NCI-H2081 treated with DMSO at 0.1 percent for 48 hours (cell line): Measurements from ENCODE around the gene IQCH.
"Not testable (repeated sequence)": the region's sequence is repeated elsewhere in the genome, so short reads cannot be mapped to it uniquely, and the experiment has no call there.

Source experiments
- DNase-seq: peaks from one replicate; lab custom pipeline; 2025; lab: John Stamatoyannopoulos, UW

Gene IQCH

GRCh38 chr15:67246606-67247005, 8.0 kb upstream of the IQCH start:
- DNase-seq, result not testable (repeated sequence)

GRCh38 chr15:67248011-67248505, 6.5 kb upstream of the IQCH start:
- DNase-seq, result no peak

- DNase-seq, result no peak
Observed at GRCh38 chr15:67249830-67250229, 4.8 kb upstream of the IQCH start.

DNA sequence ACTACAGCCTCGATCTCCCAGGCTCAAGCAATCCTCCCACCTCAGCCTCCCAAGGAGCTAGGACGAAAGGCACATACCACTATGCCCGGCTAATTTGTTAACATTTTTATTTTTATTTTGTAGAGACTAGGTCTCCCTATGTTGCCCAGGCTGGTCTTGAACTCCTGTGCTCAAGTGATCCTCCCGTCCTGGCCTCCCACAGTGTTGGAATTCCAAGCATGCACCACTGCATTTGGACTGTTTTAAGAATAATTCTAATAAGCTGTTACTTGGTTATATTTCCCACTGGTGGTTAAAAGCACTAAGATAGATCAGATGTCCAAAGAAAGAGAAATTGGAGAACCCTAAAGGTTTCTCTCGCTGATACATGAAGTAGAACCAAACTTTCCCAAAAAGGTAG, 3.3 kb upstream of the IQCH start:
- DNase-seq, result no peak

DNA sequence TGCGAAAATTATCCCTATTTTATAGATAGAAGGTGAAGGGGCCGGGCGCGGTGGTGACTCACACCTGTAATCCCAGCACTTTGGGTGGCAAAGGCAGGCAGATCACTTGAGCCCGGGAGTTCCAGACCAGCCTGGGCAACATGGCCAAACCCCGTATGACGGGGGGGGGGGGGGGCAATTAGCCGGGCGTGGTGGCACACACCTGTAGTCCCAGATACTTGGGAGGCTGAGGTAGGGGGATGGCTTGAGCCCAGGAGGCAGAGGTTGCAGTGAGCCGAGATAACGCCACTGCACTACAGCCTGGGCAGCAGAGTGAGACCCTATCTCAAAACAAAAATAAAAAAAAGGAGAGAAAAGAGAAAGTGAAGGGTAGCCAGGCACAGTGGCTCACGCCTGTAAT, 1.5 kb upstream of the IQCH start:
- DNase-seq, result no peak

DNA sequence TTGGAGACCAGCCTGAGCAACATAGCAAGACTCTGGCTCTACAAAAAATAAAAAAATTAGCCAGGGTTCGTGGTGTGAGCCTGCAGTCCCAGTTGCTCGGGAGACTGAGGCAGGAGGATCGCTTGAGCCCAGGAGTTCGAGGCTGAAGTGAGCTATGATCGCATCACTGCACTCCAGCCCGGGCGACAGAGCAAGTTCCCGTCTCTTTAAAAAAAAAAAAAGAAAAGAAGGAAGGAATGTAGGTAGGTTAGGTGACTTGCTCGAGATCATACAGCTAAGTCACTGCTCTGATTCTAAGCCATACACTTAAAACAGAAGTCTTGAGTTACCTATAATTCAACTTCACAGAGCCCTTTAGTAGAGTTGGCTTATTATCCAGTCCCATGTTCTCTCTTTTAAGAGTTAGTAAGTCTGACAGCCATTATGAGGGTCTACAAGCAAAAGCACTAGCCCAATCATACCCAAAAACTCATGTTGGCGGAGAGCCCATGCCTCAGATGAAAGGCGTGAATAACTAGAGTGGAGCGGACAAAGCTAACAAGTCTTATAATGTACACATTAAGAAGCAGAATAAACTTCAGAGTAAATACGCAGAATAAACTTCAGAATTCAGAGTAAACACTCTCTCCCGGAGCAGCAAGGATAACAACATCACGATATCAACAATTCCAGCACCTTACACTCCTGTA, 893 bp upstream of the IQCH start:
- DNase-seq, result no peak

- no peak for DNase-seq
Observed at GRCh38 chr15:67256051-67256450, 1.5 kb downstream of the IQCH start.

DNA sequence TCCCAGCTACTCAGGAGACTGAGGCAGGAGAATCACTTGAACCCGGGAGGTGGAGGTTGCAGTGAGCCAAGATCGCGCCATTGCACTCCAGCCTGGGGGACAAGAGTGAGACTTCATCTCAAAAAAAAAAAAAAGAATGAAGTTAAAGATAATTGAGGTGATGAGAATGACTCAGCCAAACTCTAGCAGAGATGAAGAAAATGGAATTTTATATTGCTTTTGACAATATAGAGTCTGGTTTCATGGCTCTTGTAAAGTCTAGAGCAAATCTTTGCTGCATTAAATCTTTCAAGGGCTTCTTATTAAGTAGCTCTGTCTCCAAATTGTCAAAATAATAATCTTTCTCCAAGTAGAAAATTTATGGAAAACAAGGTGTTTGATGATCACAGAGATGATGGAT, 3.8 kb downstream of the IQCH start:
- not testable (repeated sequence) for DNase-seq

GRCh38 chr15:67259379-67259778, 4.8 kb downstream of the IQCH start:
- no peak for DNase-seq

- no peak for DNase-seq
Observed at GRCh38 chr15:67259806-67260205, 5.2 kb downstream of the IQCH start.

DNA sequence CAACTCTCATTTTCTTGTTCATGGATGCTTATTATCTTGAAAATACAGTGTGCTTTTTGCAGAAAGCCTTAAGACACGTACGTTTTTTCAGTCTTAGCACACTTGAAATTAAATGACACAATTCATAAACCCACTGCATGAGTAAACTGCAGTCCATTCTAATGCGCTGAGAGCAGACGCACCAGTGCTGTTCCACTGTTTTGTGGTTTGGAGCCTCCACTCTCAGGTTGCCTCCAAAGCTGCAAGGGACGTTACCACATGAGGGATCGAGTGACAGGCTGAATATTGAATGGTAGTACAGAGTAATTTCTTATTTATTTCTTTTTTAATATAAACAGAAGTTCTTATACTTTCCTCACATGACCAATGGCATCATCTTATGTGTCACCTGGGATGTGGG, 12.3 kb downstream of the IQCH start:
- DNase-seq, result no peak

GRCh38 chr15:67267440-67267839, 12.9 kb downstream of the IQCH start:
- DNase-seq, result no peak

DNA sequence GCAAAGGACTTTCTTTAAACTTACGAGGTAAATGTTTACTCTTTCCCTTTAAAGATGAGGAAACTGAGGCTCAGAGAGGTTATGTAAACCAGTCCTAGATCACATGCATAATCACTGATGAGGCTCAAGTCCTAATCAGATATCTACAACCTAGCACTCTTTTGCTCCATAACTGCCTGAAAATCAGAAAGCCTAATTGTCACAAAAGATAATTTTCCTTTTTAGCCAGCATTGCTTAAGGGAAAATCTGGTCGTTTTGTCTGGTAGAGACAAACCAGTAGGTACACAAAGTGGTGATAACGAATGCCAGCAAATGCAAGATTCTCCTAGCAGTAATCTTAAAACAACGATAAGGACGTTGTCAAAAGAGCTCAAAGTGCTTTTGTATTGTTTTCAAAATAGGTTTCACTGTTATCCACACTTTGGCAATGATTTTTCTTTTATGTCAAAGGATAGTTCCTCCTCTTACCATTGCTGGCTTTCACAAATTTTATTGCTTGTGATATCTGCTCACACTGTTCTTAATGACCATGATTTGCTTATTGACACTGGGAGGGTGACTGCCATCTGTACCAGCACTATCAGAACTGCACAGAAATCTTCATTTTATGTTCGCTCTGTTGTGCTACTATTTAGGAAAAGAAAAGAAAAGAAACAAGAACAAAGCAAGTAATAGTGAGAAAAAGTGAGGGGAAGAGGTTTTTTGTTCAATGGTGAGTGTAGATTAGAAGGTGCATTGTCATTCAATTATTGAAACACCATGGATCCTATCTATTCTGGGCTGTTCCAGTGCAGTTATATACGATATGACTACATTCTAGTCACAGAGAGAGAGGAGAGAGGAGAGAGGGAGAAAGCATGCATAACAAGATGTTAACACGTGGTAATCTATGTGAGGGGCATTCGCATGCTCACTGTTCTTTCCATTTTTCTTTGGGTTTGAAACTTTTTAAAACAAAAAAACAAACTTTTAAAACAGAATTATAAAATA, 13.7 kb downstream of the IQCH start:
- DNase-seq, result no peak

- no peak for DNase-seq
Observed at GRCh38 chr15:67274236-67274635, 19.6 kb downstream of the IQCH start.

DNA sequence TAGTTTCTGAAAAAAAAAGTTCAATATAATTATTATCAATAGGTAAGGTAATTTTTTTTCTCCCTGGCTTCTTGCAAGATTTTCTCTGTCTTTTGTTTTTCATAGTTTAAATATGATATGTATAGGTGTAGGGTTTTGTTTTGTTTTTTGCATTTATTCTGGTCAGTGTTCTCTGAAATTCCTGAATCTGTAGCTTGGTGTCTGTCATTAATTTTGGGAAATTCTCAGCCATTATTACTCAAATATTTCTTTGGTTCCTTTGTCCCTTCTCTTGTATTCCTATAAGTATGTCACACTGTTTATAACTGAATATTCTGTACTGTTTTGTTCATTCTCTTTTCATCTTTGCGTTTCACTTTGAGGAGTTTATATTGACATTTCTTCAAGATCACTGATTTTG, 22.1 kb downstream of the IQCH start:
- DNase-seq, result no peak

GRCh38 chr15:67280217-67280616, 25.6 kb downstream of the IQCH start:
- no peak for DNase-seq

- DNase-seq, result no peak
Observed at GRCh38 chr15:67281714-67282113, 27.1 kb downstream of the IQCH start.

GRCh38 chr15:67285625-67286024, 31.0 kb downstream of the IQCH start:
- not testable (repeated sequence) for DNase-seq

DNA sequence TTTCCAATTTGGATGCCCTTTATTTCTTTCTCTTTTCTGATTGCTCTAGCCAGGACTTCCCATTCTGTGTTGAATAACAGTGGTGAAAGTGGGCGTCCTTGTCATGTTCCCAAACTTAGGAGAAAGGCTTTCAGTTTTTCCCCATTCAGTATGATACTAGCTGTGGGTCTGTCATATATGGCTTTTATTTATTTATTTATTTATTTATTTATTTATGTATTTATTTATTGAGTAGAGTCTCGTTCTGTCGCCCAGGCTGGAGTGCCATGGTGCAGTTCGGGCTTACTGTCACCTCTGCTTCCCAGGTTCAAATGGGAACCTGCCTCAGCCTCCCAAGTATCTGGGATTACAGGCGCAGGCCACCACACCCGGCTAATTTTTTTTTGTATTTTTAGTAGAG, 31.8 kb downstream of the IQCH start:
- DNase-seq, result not testable (repeated sequence)

- DNase-seq, result no peak
Observed at GRCh38 chr15:67290319-67290718, 35.7 kb downstream of the IQCH start.

GRCh38 chr15:67296188-67296587, 41.6 kb downstream of the IQCH start:
- no peak for DNase-seq

DNA sequence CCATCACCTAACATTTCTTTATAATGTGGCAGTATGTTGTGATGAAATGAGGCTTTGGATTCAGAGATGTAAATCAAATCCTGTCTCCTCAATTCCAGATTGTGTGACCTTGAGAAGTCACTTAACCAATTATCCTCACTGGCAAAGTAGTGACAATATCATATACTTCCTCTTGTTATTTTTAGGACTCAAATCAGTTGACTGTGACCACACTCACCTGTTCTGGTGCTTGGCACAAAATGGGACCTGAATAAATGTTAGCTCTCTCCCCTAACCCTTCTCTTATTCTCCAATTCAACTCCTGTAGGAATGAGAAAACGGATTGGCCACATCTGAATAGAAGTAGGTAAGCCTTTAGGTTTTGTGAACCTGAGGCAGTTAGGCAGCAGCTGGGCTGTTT, 42.1 kb downstream of the IQCH start:
- DNase-seq, result no peak
